Hepatocyte (in vitro differentiated cells): Measurements from ENCODE around the gene DDX54. TPM values are rescaled to one million over a fixed set of nuclear protein-coding genes. Genes with fewer than 3 reads are reported as not detected.
"Not testable (repeated sequence)": the region's sequence is repeated elsewhere in the genome, so short reads cannot be mapped to it uniquely, and the experiment has no call there.

Experiments
- DNase-seq: peaks from one replicate; pipeline ENCODE4 v3.0.0-alpha.2; 2016; ENCODE audit warnings: low spot score
- H2AFZ ChIP-seq: fragments of 200-600 bp; sonication (generic); 2 replicates; pipeline ENCODE4 v1.6.0; 2016; ENCODE audit warnings: antibody characterized with exemption, mild to moderate bottlenecking
- H3K27ac ChIP-seq: fragments of 200-600 bp; sonication (generic); 2 replicates; pipeline ENCODE4 v1.5.1; 2016; ENCODE audit warnings: mild to moderate bottlenecking
- H3K27me3 ChIP-seq: fragments of 200-600 bp; sonication (generic); 2 replicates; pipeline ENCODE4 v1.6.1; 2016
- H3K36me3 ChIP-seq: fragments of 200-600 bp; sonication (generic); replicated peaks from 2 replicates; pipeline ENCODE4 v1.5.1; 2016; ENCODE audit warnings: low read depth; ENCODE audit not compliant: insufficient read depth
- H3K4me1 ChIP-seq: fragments of 200-600 bp; sonication (generic); 2 replicates; pipeline ENCODE4 v1.5.1; 2016; ENCODE audit warnings: mild to moderate bottlenecking, moderate library complexity; ENCODE audit not compliant: insufficient read depth
- H3K4me2 ChIP-seq: fragments of 200-600 bp; sonication (generic); 2 replicates; pipeline ENCODE4 v1.6.0; 2016
- H3K4me3 ChIP-seq: fragments of 200-600 bp; sonication (generic); 2 replicates; pipeline ENCODE4 v1.5.1; 2016; ENCODE audit warnings: mild to moderate bottlenecking
- H3K79me2 ChIP-seq: fragments of 200-600 bp; sonication (generic); 2 replicates; pipeline ENCODE4 v1.6.0; 2017; ENCODE audit warnings: mild to moderate bottlenecking
- H3K9me2 ChIP-seq: fragments of 200-600 bp; sonication (generic); replicated peaks from 2 replicates; pipeline ENCODE4 v1.6.0; 2017; ENCODE audit warnings: mild to moderate bottlenecking; ENCODE audit not compliant: insufficient read depth
- H3K9me3 ChIP-seq: fragments of 200-600 bp; sonication (generic); 2 replicates; pipeline ENCODE4 v1.5.1; 2016; ENCODE audit warnings: low read depth, mild to moderate bottlenecking
- H4K20me1 ChIP-seq: fragments of 200-600 bp; sonication (generic); 2 replicates; pipeline ENCODE4 v1.6.0; 2016; ENCODE audit warnings: mild to moderate bottlenecking; ENCODE audit not compliant: insufficient read depth, poor library complexity, severe bottlenecking
- CTCF ChIP-seq: fragments of 200-600 bp; sonication (generic); IDR thresholded peaks from 2 replicates; pipeline ENCODE4 v1.5.1; 2016; ENCODE audit warnings: antibody characterized with exemption, mild to moderate bottlenecking; ENCODE audit not compliant: poor library complexity
- EZH2 ChIP-seq: fragments of 200-600 bp; sonication (generic); IDR thresholded peaks from 2 replicates; pipeline ENCODE4 v1.6.1; 2016; ENCODE audit warnings: antibody characterized with exemption, mild to moderate bottlenecking, borderline replicate concordance
- EZH2phosphoT487 ChIP-seq: fragments of 200-600 bp; sonication (generic); IDR thresholded peaks from one replicate; pipeline ENCODE4 v1.6.1; 2018; ENCODE audit warnings: antibody characterized with exemption, mild to moderate bottlenecking, low read depth, moderate library complexity; ENCODE audit not compliant: unreplicated experiment, severe bottlenecking
- WGBS: methylation state at CpG from one replicate; pipeline ENCODE4 v1.1.6; 2016; ENCODE audit warnings: low lambda C conversion rate; ENCODE audit errors: missing lambda C conversion rate; 5-methylcytosine and 5-hydroxymethylcytosine counted together
- polyA plus RNA-seq: library from polyadenylated mRNA; unstranded; fragments of >200 nt; fragmentation: Nextera tagmentation; extraction: Ambion mirVana; gene quantifications from 2 replicates; pipeline ENCODE4 v1.2.1, GENCODE V29; 2016
- total RNA-seq: library from RNA; depleted of rRNA; stranded (reverse); fragments of >200 nt; gene quantifications from 2 replicates; pipeline ENCODE4 v1.2.3, GENCODE V29; 2014

Gene DDX54
- total and polyA plus RNA-seq, 2 experiments from 2014 or later = 37.8 to 52.6 TPM

GRCh38 chr12:113119980-113120669 lies 65.2 kb downstream of the DDX54 start:
- Histone ChIP-seq H2AFZ (no peak overlapping the region), H3K36me3 (no peaks in the 10 kb centered on the region), H3K4me2 (no peak overlapping the region), H3K9me2 (no peaks in the 10 kb centered on the region), H3K27me3 (no peaks in the 10 kb centered on the region), H3K4me3 (no peak overlapping the region), H3K4me1 (no peaks in the 10 kb centered on the region), H3K9me3 (peaks cover 5% of the 10 kb centered on the region), H3K27ac (no peak overlapping the region), H4K20me1 (no peaks in the 10 kb centered on the region), H3K79me2 (no peaks in the 10 kb centered on the region)
- TF ChIP-seq EZH2 = no peak
- no peak for TF ChIP-seq CTCF
- TF ChIP-seq EZH2phosphoT487 = no peak
- 63% methylated on average over 4 of the region's 4 CpGs for WGBS
- DNase-seq = no peak

GRCh38 chr12:113118142-113118541 lies 67.1 kb downstream of the DDX54 start:
- no peak for DNase-seq
- H3K9me3 ChIP-seq = peaks cover 5% of the 10 kb centered on the region
- no peaks in the 10 kb centered on the region for H3K36me3 ChIP-seq
- H3K9me2 ChIP-seq = no peaks in the 10 kb centered on the region
- 97% methylated on average over 1 of the region's 1 CpG for WGBS
- no peaks in the 10 kb centered on the region for H4K20me1 ChIP-seq
- H3K4me1 ChIP-seq = no peaks in the 10 kb centered on the region
- no peak overlapping the region for H3K27ac ChIP-seq
- no peak overlapping the region for H3K4me2 ChIP-seq
- H3K4me3 ChIP-seq = no peak overlapping the region
- no peak overlapping the region for H2AFZ ChIP-seq
- TF ChIP-seq CTCF = no peak
- no peaks in the 10 kb centered on the region for H3K27me3 ChIP-seq
- no peaks in the 10 kb centered on the region for H3K79me2 ChIP-seq

GRCh38 chr12:113117684-113118083 lies 67.6 kb downstream of the DDX54 start:
- DNase-seq, H3K9me2 ChIP-seq, H3K4me2 ChIP-seq, H4K20me1 ChIP-seq, H3K36me3 ChIP-seq, H3K9me3 ChIP-seq, H3K27me3 ChIP-seq, H3K27ac ChIP-seq, H3K4me3 ChIP-seq, H2AFZ ChIP-seq, H3K4me1 ChIP-seq, H3K79me2 ChIP-seq: not testable (repeated sequence)
- 75% methylated on average over 8 of the region's 8 CpGs for WGBS

GRCh38 chr12:113116875-113117274 lies 68.4 kb downstream of the DDX54 start:
- no peaks in the 10 kb centered on the region for H3K9me3 ChIP-seq

More at GRCh38 chr12:113116875-113117274, 68.4 kb downstream of the DDX54 start:
- Histone ChIP-seq H4K20me1 (no peaks in the 10 kb centered on the region), H2AFZ (no peak overlapping the region), H3K4me3 (no peak overlapping the region), H3K27ac (no peak overlapping the region), H3K4me1 (no peaks in the 10 kb centered on the region), H3K36me3 (no peaks in the 10 kb centered on the region), H3K9me2 (no peaks in the 10 kb centered on the region), H3K79me2 (no peaks in the 10 kb centered on the region), H3K4me2 (no peak overlapping the region), H3K27me3 (no peaks in the 10 kb centered on the region)
- 67% methylated on average over 6 of the region's 6 CpGs for WGBS
- no peak for DNase-seq
- TF ChIP-seq EZH2phosphoT487 (no peak), CTCF (no peak), EZH2 (no peak)
